ENCODE data around the gene PLXNB2.
"Not testable (repeated sequence)": the region's sequence is repeated elsewhere in the genome, so short reads cannot be mapped to it uniquely, and the experiment has no call there.

The PLXNB2 gene

GRCh38 chr22:50274311-50274710 lies 33.1 kb downstream of the PLXNB2 start:
- DNase-seq (ENCODE audit: low spot score in 2 of 2) (no peak), ATAC-seq (replicated peaks; ENCODE audit: extremely low read depth, poor library complexity, severe bottlenecking) (no peak)
- peaks cover 6% of the 10 kb centered on the region for H3K36me3 Mint-ChIP-seq (ENCODE audit: insufficient read depth)
- H3K27me3 Mint-ChIP-seq: no peaks in the 10 kb centered on the region
- peaks cover 7% of the 10 kb centered on the region for H3K4me1 Mint-ChIP-seq
- H3K27ac Mint-ChIP-seq (ENCODE audit: low read depth): no peak overlapping the region
- H3K9me3 Mint-ChIP-seq: no peaks in the 10 kb centered on the region
- H3K4me3 Mint-ChIP-seq: no peak overlapping the region

GRCh38 chr22:50273781-50274180 lies 33.7 kb downstream of the PLXNB2 start:
- not testable (repeated sequence) for H3K36me3 Mint-ChIP-seq (ENCODE audit: insufficient read depth); ATAC-seq (replicated peaks; ENCODE audit: extremely low read depth, poor library complexity, severe bottlenecking); H3K9me3 Mint-ChIP-seq; H3K27ac Mint-ChIP-seq (ENCODE audit: low read depth); H3K27me3 Mint-ChIP-seq; H3K4me1 Mint-ChIP-seq; H3K4me3 Mint-ChIP-seq; DNase-seq (ENCODE audit: low spot score in 2 of 2)

GRCh38 chr22:50273352-50273751 lies 34.1 kb downstream of the PLXNB2 start:
- not testable (repeated sequence) for H3K4me1 Mint-ChIP-seq; ATAC-seq (replicated peaks; ENCODE audit: extremely low read depth, poor library complexity, severe bottlenecking); DNase-seq (ENCODE audit: low spot score in 2 of 2); H3K4me3 Mint-ChIP-seq; H3K36me3 Mint-ChIP-seq (ENCODE audit: insufficient read depth); H3K27me3 Mint-ChIP-seq; H3K9me3 Mint-ChIP-seq; H3K27ac Mint-ChIP-seq (ENCODE audit: low read depth)

- Mint-ChIP-seq H3K36me3 (ENCODE audit: insufficient read depth) (peaks cover 6% of the 10 kb centered on the region), H3K4me1 (peaks cover 7% of the 10 kb centered on the region), H3K27me3 (no peaks in the 10 kb centered on the region), H3K4me3 (peak overlapping the region; percentile 47), H3K27ac (ENCODE audit: low read depth) (no peak overlapping the region), H3K9me3 (no peaks in the 10 kb centered on the region)
- ATAC-seq (replicated peaks; ENCODE audit: extremely low read depth, poor library complexity, severe bottlenecking): no peak
- no peak for DNase-seq (ENCODE audit: low spot score in 2 of 2)
Measured at GRCh38 chr22:50272044-50272802, 35.2 kb downstream of the PLXNB2 start.

GRCh38 chr22:50271519-50271970 lies 35.9 kb downstream of the PLXNB2 start:
- no peak overlapping the region for H3K27ac Mint-ChIP-seq (ENCODE audit: low read depth)
- peaks cover 5% of the 10 kb centered on the region for H3K36me3 Mint-ChIP-seq (ENCODE audit: insufficient read depth)
- H3K9me3 Mint-ChIP-seq: no peaks in the 10 kb centered on the region
- no peak for DNase-seq (ENCODE audit: low spot score in 2 of 2)
- no peak for ATAC-seq (replicated peaks; ENCODE audit: extremely low read depth, poor library complexity, severe bottlenecking)
- peak overlapping the region; percentile 74 for H3K4me3 Mint-ChIP-seq
- H3K4me1 Mint-ChIP-seq: peaks cover 7% of the 10 kb centered on the region
- H3K27me3 Mint-ChIP-seq: no peaks in the 10 kb centered on the region

GRCh38 chr22:50270666-50271394 lies 36.6 kb downstream of the PLXNB2 start:
- Mint-ChIP-seq H3K4me3 (peak overlapping the region; percentile 74), H3K36me3 (ENCODE audit: insufficient read depth) (peaks cover 2% of the 10 kb centered on the region), H3K4me1 (peaks cover 7% of the 10 kb centered on the region), H3K9me3 (no peaks in the 10 kb centered on the region), H3K27ac (ENCODE audit: low read depth) (no peak overlapping the region), H3K27me3 (no peaks in the 10 kb centered on the region)
- DNase-seq (ENCODE audit: low spot score in 2 of 2): peak; percentile 53 to 64
- ATAC-seq (replicated peaks; ENCODE audit: extremely low read depth, poor library complexity, severe bottlenecking): peak; percentile 61

GRCh38 chr22:50269970-50270665 lies 37.3 kb downstream of the PLXNB2 start, which contains the start of gene MAPK11:
Gene MAPK11, minus strand, starts transcription at chr22:50270380. Its CDS starts 88 bp downstream, at chr22:50270292.
- H3K9me3 Mint-ChIP-seq: no peaks in the 10 kb centered on the region
- peak within 1 kb of the TSS; percentile 74 for H3K4me3 Mint-ChIP-seq
- H3K36me3 Mint-ChIP-seq (ENCODE audit: insufficient read depth): no peaks in the 10 kb centered on the region
- no peak within 1 kb of the TSS for H3K27ac Mint-ChIP-seq (ENCODE audit: low read depth)
- ATAC-seq (replicated peaks; ENCODE audit: extremely low read depth, poor library complexity, severe bottlenecking): peak; percentile 61
- DNase-seq (ENCODE audit: low spot score in 2 of 2): peak; percentile 48 to 59
- H3K27me3 Mint-ChIP-seq: no peaks in the 10 kb centered on the region
- peaks cover 7% of the 10 kb centered on the region for H3K4me1 Mint-ChIP-seq

- Mint-ChIP-seq H3K27ac (ENCODE audit: low read depth) (no peak overlapping the region), H3K36me3 (ENCODE audit: insufficient read depth) (no peaks in the 10 kb centered on the region), H3K27me3 (no peaks in the 10 kb centered on the region), H3K4me1 (peaks cover 7% of the 10 kb centered on the region), H3K4me3 (peak overlapping the region; percentile 66), H3K9me3 (no peaks in the 10 kb centered on the region)
- ATAC-seq (replicated peaks; ENCODE audit: extremely low read depth, poor library complexity, severe bottlenecking) (no peak), DNase-seq (ENCODE audit: low spot score in 2 of 2) (no peak)
Measured at GRCh38 chr22:50269573-50269969, 37.9 kb downstream of the PLXNB2 start.

GRCh38 chr22:50268655-50269113 lies 38.8 kb downstream of the PLXNB2 start:
- peaks cover under 1% of the 10 kb centered on the region for H3K4me1 Mint-ChIP-seq
- DNase-seq (ENCODE audit: low spot score in 2 of 2): no peak
- no peak for ATAC-seq (replicated peaks; ENCODE audit: extremely low read depth, poor library complexity, severe bottlenecking)
- H3K9me3 Mint-ChIP-seq: no peaks in the 10 kb centered on the region
- H3K36me3 Mint-ChIP-seq (ENCODE audit: insufficient read depth): no peaks in the 10 kb centered on the region
- peak overlapping the region; percentile 66 for H3K4me3 Mint-ChIP-seq
- no peak overlapping the region for H3K27ac Mint-ChIP-seq (ENCODE audit: low read depth)
- H3K27me3 Mint-ChIP-seq: no peaks in the 10 kb centered on the region

- Mint-ChIP-seq H3K9me3 (no peaks in the 10 kb centered on the region), H3K4me3 (no peak overlapping the region), H3K27me3 (peaks cover 4% of the 10 kb centered on the region), H3K36me3 (ENCODE audit: insufficient read depth) (no peaks in the 10 kb centered on the region), H3K4me1 (no peaks in the 10 kb centered on the region), H3K27ac (ENCODE audit: low read depth) (no peak overlapping the region)
- DNase-seq (ENCODE audit: low spot score in 2 of 2) (no peak), ATAC-seq (replicated peaks; ENCODE audit: extremely low read depth, poor library complexity, severe bottlenecking) (no peak)
Measured at GRCh38 chr22:50267591-50268390, 39.7 kb downstream of the PLXNB2 start.

GRCh38 chr22:50266994-50267393 lies 40.5 kb downstream of the PLXNB2 start:
- ATAC-seq (replicated peaks; ENCODE audit: extremely low read depth, poor library complexity, severe bottlenecking) (no peak), DNase-seq (ENCODE audit: low spot score in 2 of 2) (no peak)
- no peaks in the 10 kb centered on the region for H3K9me3 Mint-ChIP-seq
- H3K4me3 Mint-ChIP-seq: no peak overlapping the region
- H3K4me1 Mint-ChIP-seq: peaks cover 4% of the 10 kb centered on the region
- no peak overlapping the region for H3K27ac Mint-ChIP-seq (ENCODE audit: low read depth)
- no peaks in the 10 kb centered on the region for H3K36me3 Mint-ChIP-seq (ENCODE audit: insufficient read depth)
- peaks cover 12% of the 10 kb centered on the region for H3K27me3 Mint-ChIP-seq

Data from central memory CD8-positive, alpha-beta T cell (primary cell).